GM21723 (cell line): Measurements from ENCODE around the gene PRDM16.

ENCODE experiments used
- ATAC-seq: cut with Tn5 transposase; IDR thresholded peaks from one replicate; pipeline ENCODE4 v1.9.1; 2021; ENCODE audit warnings: mild to moderate bottlenecking, moderate library complexity; ENCODE audit not compliant: unreplicated experiment

The PRDM16 gene

GRCh38 chr1:3067671-3068563, 1.1 kb upstream of the PRDM16 start:
- no peak for ATAC-seq

DNA sequence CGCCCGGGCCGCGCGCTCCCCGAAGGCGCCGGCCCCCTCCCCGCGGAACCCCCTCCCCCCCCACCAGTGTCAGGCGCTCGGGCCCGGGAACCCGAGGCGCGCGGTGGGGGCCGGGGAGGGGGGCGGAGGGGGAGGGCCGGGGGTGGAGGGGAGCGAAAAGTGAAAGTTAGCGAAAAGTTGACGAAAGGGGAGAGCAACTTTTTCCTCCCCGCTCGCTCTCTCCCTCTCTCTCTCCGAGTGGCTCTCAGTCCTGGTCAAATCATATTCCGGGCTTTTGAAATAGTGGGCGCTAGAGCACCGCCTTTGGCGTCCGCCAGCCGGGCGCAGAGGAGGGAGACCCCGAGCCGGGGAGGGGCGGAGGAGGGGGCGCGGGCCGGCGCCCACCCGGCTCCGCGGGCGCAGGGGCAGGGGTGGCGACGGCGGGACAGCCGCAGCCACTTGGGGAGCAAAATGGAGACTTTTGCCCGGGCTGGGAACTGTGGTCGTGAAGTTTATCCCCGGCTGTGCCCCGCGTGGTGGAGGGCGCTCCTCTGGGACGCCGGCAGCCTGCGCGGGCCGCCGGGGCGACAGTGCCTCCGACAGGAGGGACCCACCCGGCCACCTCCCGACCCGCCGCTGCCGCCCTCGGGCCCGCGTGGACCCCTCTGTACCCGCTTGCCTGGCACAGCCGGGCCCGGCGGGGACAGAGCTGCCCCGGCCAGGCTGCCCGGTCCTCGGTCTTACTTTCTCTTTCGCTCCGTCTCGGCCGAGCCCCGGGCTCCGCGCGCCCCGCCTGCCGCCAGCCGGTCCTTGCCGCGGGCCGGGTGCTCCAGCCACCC, 697 bp downstream of the PRDM16 start:
- no peak for ATAC-seq

- no peak for ATAC-seq
These were observed 1.3 kb downstream of the PRDM16 start for GRCh38 chr1:3070309-3070643.

- ATAC-seq, result no peak
These were observed 1.9 kb downstream of the PRDM16 start for GRCh38 chr1:3070644-3071564.

GRCh38 chr1:3071565-3072390, 2.8 kb downstream of the PRDM16 start:
- no peak for ATAC-seq

- ATAC-seq, result no peak
These were observed 3.6 kb downstream of the PRDM16 start for GRCh38 chr1:3072391-3073185.

DNA sequence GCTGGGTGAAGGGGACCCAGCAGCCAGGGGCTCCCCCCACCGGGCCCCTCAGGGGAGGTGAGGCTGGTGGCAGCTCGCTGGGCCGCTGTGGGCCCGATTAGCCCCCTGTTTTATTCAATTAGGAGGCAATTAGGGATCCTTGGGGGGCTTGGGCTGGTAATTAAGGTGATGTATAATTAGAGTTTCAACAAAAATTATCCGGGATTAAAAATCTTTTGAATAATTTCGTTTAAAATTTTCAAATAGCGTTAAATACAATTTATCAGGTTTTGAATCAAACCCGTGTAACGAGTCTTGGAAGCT, 4.1 kb downstream of the PRDM16 start:
- ATAC-seq, result no peak

- ATAC-seq, result no peak
These were observed 4.7 kb downstream of the PRDM16 start for GRCh38 chr1:3073489-3074296.

GRCh38 chr1:3074297-3074741, 5.3 kb downstream of the PRDM16 start:
- no peak for ATAC-seq

DNA sequence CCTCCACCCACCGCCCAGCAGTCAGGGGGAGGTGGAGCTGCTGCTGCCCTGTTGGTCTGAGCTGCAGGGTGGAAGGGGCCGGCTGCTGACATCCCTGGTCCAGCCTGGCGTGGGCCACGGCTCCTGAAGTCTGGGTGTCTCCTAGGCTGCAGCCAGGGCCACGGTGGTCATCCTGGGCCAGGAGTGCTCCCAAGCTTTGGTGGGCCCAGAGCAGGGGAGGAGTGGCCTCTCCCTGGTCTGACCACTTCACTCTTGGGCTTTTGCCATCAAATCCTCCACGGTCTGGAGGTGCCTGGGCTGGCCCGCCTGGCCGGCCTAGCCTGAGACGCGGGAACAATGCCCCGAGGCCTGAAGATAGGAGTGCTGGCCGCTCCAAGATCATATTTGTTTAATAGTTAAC, 5.8 kb downstream of the PRDM16 start:
- ATAC-seq, result no peak

GRCh38 chr1:3075666-3076362, 6.8 kb downstream of the PRDM16 start:
- no peak for ATAC-seq

DNA sequence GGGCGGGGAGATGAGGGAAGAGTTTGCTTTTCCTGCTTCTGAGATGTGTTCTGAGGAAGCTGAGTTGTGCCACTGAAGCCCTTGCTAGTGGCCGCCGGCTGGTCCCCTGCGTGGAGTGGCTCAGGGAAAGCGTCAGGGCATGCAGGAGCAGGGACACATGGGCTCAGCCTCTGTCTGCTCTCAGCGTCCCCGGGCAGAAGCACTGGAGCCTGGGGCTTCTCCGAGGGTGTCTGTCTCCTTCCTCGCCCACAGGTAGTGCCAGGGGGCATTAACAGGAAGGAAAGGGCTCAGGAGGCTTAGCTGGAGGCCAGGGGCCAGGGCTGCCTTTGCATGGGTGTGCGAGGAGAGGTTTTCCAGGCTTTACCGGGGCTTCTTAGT, 7.3 kb downstream of the PRDM16 start:
- ATAC-seq, result no peak

DNA sequence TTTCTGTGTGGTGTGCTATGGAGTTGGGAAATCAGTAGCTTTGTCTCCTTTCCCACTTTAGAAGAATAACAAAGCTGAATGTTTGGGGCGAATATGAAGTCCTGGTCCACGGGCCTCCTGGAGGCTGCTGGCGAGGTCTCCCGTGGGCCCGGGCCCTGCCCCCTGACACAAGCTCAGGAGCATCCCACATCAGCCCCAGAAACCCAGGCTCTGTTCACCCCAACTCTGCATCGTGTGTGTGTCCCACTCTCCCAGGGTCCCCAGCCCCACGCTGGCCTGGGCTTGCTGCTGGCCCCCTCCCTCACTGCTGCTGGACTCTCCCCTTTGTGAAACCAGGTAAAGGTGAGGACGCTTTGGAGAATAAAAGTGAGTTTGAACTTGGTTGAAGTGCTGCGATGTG, 8.1 kb downstream of the PRDM16 start:
- ATAC-seq, result no peak

- no peak for ATAC-seq
These were observed 8.6 kb downstream of the PRDM16 start for GRCh38 chr1:3077561-3077960.

DNA sequence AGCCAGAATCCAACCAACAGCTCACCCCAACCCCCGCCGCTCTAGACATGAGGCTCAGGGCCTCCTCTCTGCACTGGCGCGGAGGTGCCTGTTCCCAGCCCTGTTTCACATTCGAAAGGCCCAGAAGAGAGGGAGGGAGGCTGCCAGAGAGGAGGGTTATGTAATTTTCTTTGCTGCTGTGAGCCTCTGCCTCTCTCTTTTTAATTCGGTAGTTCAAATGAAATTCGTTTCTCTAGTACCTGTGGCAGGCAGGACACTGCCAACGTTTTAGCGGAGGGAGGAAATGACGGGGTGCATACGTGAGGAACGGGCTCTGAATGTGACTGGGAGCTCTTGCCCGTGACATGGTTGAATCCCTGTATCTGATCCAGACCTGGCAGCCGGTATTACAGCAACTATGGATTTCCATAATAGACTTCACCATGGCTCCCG, 9.4 kb downstream of the PRDM16 start:
- no peak for ATAC-seq

GRCh38 chr1:3078871-3079270, 9.9 kb downstream of the PRDM16 start:
- no peak for ATAC-seq

DNA sequence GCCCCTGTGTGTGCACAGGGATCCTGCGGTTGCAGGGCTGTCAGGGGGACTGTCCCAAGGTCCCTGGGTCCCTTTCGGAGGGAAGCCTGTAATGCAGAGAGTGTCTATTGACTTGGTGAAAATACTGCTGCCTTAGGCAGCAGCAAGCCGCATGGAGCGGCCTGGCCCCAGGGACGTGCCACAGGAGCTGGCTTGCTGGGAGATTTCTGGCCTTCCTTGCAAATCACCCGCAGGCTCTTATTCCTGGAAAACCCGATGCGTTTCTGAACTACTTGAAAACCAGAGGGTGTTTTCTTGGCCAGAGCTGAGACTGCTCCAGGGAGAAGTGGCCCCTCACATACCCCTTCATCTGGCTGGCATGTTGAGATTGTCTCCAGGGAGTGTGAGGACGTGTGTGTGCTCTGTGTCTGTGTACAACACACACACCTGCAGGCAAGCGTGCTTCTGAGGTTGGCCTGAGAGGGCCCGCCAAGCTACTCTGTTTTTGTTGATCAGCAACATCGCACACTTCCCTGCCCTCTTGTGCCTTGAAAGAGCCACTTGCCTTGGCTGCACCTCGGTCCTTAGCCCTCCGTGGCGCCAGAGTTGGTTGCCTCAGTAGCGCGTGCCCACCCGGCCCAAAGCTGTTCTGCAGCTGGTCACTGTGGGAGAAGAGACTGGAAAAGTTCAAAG, 10.5 kb downstream of the PRDM16 start:
- no peak for ATAC-seq
